Lung (tissue), 12 donors: ENCODE measurements around the gene ANKRD31. TPM values are rescaled to one million over a fixed set of nuclear protein-coding genes. Genes with fewer than 3 reads are reported as not detected.

Experiments used
- ATAC-seq: fragments of 200-7000 bp; cut with Tn5 transposase; one replicate; pipeline ENCODE4 v1.9.1; 2020; ENCODE audit warnings: moderate number of reproducible peaks; ENCODE audit not compliant: insufficient read depth, low FRiP score
- DNase-seq, 3 donors: peaks; one replicate each; pipeline ENCODE4 v3.0.0-alpha.2; 2013 to 2017
- H3K27ac ChIP-seq, 2 donors: one replicate each; pipeline ENCODE4 v1.5.1; 2013; ENCODE audit warnings: mild to moderate bottlenecking in 2 of 2, moderate library complexity in 2 of 2, control low read depth in 1 of 2, inconsistent platforms in 1 of 2, low read depth in 1 of 2, low read length in 1 of 2
- H3K27me3 ChIP-seq, 3 donors: one replicate each; pipeline ENCODE4 v1.5.1; 2013; ENCODE audit warnings: low read length in 2 of 3; ENCODE audit not compliant: control insufficient read depth in 3 of 3, insufficient read depth in 3 of 3
- H3K36me3 ChIP-seq, 4 donors: one replicate each; pipeline ENCODE4 v1.5.1; 2013; ENCODE audit warnings: low read length in 4 of 4, mild to moderate bottlenecking in 1 of 4, moderate library complexity in 1 of 4; ENCODE audit not compliant: control insufficient read depth in 4 of 4, insufficient read depth in 4 of 4
- H3K4me1 ChIP-seq, 5 donors: one replicate each; pipeline ENCODE4 v1.5.1; 2013; ENCODE audit warnings: low read length in 5 of 5, mild to moderate bottlenecking in 2 of 5, moderate library complexity in 1 of 5; ENCODE audit not compliant: control insufficient read depth in 5 of 5, insufficient read depth in 5 of 5
- H3K4me3 ChIP-seq: one replicate; pipeline ENCODE4 v1.5.1; 2013; ENCODE audit warnings: mild to moderate bottlenecking, control low read depth, moderate library complexity
- H3K9ac ChIP-seq, 2 donors: one replicate each; pipeline ENCODE4 v1.5.1; 2013; ENCODE audit warnings: low read length in 2 of 2, control low read depth in 1 of 2; ENCODE audit not compliant: insufficient read depth in 1 of 2
- H3K9me3 ChIP-seq, 4 donors: one replicate each; pipeline ENCODE4 v1.5.1; 2013; ENCODE audit warnings: low read length in 3 of 4, mild to moderate bottlenecking in 1 of 4, moderate library complexity in 1 of 4; ENCODE audit not compliant: control insufficient read depth in 4 of 4, insufficient read depth in 3 of 4
- CTCF ChIP-seq: IDR thresholded peaks from 2 replicates; pipeline ENCODE4 v1.5.1; 2012; ENCODE audit warnings: mild to moderate bottlenecking; ENCODE audit errors: control extremely low read depth, extremely low read depth
- WGBS, 2 donors: extraction: QIAGEN DNeasy Blood & Tissue Kit; methylation state at CpG; one replicate each; pipeline ENCODE4 v1.1.7; 2013; 5-methylcytosine and 5-hydroxymethylcytosine counted together
- polyA plus RNA-seq, 2 donors: library from polyadenylated mRNA; stranded (reverse); fragments of 200-250 nt; gene quantifications; one replicate each; pipeline ENCODE4 v1.2.1, GENCODE V29; 2013
- total RNA-seq, 2 donors: library from RNA; depleted of rRNA in 1 of 2; stranded (reverse); fragments of >200 nt in 1 of 2; gene quantifications; one replicate each; pipeline ENCODE4 v1.2.1, GENCODE V29; 2014 to 2021
- donor health status: control.
- donor health status: control.
- donor health status: Bipolar disorder and iron deficiency.
- donor health status: healthy.
- donor health status: DM: yes; HTN: yes; CAD: no.

ANKRD31 gene
- total and polyA plus RNA-seq, 4 donors = 0.06 to 0.51 (median 0.16) TPM

DNA sequence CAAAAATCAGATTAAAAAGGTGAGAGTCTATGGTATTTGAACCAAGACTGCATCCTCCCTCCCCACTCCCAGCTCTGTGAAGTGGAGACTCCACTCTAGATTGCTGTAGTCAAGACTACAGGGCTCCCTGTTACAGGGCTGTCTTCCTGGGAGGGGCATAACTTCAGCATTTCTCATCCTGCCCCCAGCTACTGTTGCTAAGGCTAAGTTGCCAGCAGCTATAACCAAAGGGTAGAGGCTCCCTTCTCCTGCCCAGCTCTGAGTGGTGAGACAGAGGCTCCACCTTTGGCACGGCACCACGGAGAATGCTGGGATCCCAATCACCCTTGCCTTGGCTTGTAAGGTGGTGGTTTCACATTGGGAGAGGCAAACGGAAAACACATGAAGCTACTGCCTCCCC, 145.1 kb downstream of the ANKRD31 start:
- Histone ChIP-seq H3K36me3 (no peaks in the 10 kb centered on the region), H3K9ac (no peak overlapping the region), H3K4me1 (no peaks in the 10 kb centered on the region), H3K4me3 (no peak overlapping the region), H3K27ac (no peak overlapping the region), H3K9me3 (peaks cover 0 to 3% (median 0%) of the 10 kb centered on the region in 4 donors), H3K27me3 (no peaks in the 10 kb centered on the region)
- ATAC-seq = no peak
- WGBS, 2 donors = 88 to 93% methylated on average over 3 of the region's 3 CpGs
- TF ChIP-seq CTCF = no peak
- no peak for DNase-seq

DNA sequence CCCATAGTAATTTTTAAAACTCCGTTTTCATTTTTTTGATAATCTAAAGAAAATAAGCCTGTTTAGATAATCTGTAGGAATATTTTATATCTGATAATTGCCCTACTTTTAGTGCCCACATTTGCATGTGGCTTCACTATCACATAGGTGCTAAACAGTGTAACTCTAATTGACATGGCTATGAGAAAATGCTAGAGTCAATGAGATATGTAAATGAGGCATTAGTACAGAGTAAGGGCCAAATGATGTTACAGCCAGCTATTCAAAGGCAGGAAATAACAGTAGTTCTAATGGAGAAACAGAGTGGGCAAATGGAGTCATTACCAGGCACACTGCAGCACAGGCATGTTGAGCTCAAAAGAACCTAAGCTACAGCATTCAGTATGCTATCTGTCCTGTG, 147.0 kb downstream of the ANKRD31 start:
- no peak for TF ChIP-seq CTCF
- DNase-seq (no peak), ATAC-seq (no peak)
- WGBS, 2 donors = 84 to 86% methylated on average over 1 of the region's 1 CpG
- Histone ChIP-seq H3K4me1 (no peaks in the 10 kb centered on the region), H3K36me3 (no peaks in the 10 kb centered on the region), H3K27ac (no peak overlapping the region), H3K4me3 (no peak overlapping the region), H3K9me3 (peaks cover 0 to 3% (median 0%) of the 10 kb centered on the region in 4 donors), H3K9ac (no peak overlapping the region), H3K27me3 (no peaks in the 10 kb centered on the region)

- H3K4me1 ChIP-seq = no peaks in the 10 kb centered on the region
- no peak for ATAC-seq
- H3K9ac ChIP-seq = no peak overlapping the region
- no peaks in the 10 kb centered on the region for H3K36me3 ChIP-seq
- WGBS, 2 donors = 87 to 96% methylated on average over 1 of the region's 1 CpG
- DNase-seq = no peak
- H3K27ac ChIP-seq = no peak overlapping the region
- peaks cover 0 to 3% (median 0%) of the 10 kb centered on the region in 4 donors for H3K9me3 ChIP-seq
- H3K27me3 ChIP-seq = no peaks in the 10 kb centered on the region
- H3K4me3 ChIP-seq = no peak overlapping the region
- no peak for TF ChIP-seq CTCF
These were observed 147.5 kb downstream of the ANKRD31 start for GRCh38 chr5:75089137-75089536.

DNA sequence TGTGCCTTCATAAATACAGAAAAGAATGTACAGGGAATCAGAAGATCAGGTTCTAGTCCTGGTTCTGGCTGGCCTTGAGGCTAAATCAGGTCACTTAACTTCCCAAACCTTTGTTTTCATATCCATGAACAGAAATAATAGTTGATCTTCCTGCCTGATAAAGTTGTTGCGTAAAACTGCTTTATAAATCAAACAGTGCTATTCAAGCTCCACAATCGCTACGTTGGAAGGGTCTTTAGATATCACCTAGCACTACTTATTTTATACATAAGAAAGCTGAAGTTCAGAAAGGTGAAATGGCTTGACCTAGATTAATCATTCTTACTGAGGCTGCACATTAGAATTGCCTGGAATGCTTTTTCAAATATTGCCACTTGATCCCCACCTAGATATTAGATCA, 148.0 kb downstream of the ANKRD31 start:
- Histone ChIP-seq H3K36me3 (no peaks in the 10 kb centered on the region), H3K9me3 (peaks cover 0 to 3% (median 0%) of the 10 kb centered on the region in 4 donors), H3K27ac (no peak overlapping the region), H3K4me3 (no peak overlapping the region), H3K4me1 (no peaks in the 10 kb centered on the region), H3K27me3 (no peaks in the 10 kb centered on the region), H3K9ac (no peak overlapping the region)
- no peak for TF ChIP-seq CTCF
- WGBS, 2 donors = 82 to 89% methylated on average over 3 of the region's 3 CpGs
- no peak for ATAC-seq
- no peak for DNase-seq
